AG09309 (cell line): ENCODE results near the gene GPR27.

Experiments
- DNase-seq: peaks from one replicate; pipeline ENCODE4 v3.0.0-alpha.2; 2010; ENCODE audit warnings: low read depth
- H3K4me3 ChIP-seq: 2 replicates; pipeline ENCODE4 v1.5.1; 2011; ENCODE audit warnings: mild to moderate bottlenecking, low read depth, low read length, moderate library complexity; ENCODE audit not compliant: control insufficient read depth
- CTCF ChIP-seq: IDR thresholded peaks from 2 replicates; pipeline ENCODE4 v1.5.1; 2011; ENCODE audit warnings: mild to moderate bottlenecking, low read depth, low read length, inconsistent platforms; ENCODE audit not compliant: insufficient read depth, control insufficient read depth; ENCODE audit errors: missing control alignments

GPR27 gene

DNA sequence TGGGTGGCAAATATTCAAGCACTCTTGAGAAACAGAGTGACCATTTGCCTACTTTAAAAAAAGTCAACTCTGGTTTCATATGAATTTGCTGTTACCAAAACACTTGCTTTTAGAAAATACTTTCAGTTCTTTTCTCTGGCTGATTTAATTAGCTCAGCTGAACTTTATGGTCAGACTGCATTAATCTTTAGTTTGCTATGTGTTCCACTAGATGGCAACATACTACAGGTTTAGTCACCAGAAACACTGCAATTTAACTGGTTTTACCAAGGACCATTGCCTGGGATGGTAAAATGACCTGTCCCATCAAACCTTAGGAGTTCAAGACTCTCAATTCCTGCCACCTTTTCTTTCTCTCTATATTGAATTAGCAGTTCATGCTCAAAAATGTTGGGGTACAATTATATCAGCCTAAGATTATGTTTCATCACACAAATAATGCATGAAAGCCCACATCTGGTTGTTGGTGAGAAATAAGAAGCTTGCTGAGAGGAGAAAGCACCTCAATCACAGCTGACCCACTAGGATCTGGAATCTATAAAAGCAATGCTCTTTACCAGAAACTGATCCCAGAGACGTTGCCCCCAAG is 42.7 kb upstream of the GPR27 start:
- TF ChIP-seq CTCF: peak; percentile 54
- DNase-seq: no peak
- H3K4me3 ChIP-seq: no peak overlapping the region

- TF ChIP-seq CTCF: no peak
- H3K4me3 ChIP-seq: no peak overlapping the region
- DNase-seq: no peak
Measured at GRCh38 chr3:71713041-71713440, 40.6 kb upstream of the GPR27 start.

DNA sequence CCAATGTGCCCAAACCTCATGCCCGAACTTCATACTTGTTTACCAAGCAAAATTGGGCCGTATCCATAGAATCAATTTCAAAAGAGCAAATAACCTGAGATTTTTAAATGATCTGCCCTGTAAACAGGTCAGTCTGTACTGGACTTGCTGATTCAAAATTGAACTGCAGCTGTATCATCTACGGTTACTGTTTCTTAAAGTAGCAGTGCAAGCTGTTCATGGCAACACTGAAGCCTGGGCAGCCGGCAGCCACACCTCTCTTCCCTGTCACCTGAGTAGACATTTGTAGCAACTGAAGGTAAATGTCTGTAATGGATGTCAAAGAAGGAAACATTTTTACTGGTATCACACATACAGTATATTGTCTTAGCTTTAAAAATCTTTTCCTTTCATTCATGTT is 39.1 kb upstream of the GPR27 start:
- no peak overlapping the region for H3K4me3 ChIP-seq
- no peak for TF ChIP-seq CTCF
- DNase-seq: no peak

- no peak overlapping the region for H3K4me3 ChIP-seq
- DNase-seq: no peak
Measured at GRCh38 chr3:71718072-71718471, 35.6 kb upstream of the GPR27 start.

DNA sequence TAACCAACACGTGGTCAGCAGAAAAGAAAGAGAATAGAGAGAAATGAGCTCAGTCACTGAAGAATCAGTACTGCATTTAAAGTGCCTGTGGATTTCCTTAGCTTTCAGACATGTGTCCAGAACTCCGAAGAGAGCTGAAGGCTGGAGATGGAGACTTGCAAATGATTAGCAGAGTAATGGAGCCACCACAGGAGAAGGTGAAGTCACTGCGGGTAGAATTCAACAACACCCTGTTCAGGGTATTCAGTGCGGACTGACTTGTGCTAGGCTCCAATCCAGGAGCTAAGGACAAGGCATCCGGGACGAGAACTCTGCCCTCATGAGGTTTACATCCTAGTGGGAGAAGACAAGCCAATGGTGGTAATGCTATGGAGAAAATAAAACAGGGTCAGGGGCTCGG is 32.7 kb upstream of the GPR27 start:
- TF ChIP-seq CTCF: no peak
- no peak overlapping the region for H3K4me3 ChIP-seq
- DNase-seq: no peak

More at GRCh38 chr3:71718072-71718471, 35.6 kb upstream of the GPR27 start:
- TF ChIP-seq CTCF: no peak

- no peak overlapping the region for H3K4me3 ChIP-seq
- no peak for TF ChIP-seq CTCF
- DNase-seq: no peak
Measured at GRCh38 chr3:71721651-71722157, 32.0 kb upstream of the GPR27 start.
